Fibroblast of skin of right biceps (primary cell): ENCODE measurements around the gene SEMA3C.
A peak's percentile ranks its signal among the peaks of the same experiment; 100 is the strongest.
"Not testable (repeated sequence)": the region's sequence is repeated elsewhere in the genome, so short reads cannot be mapped to it uniquely, and the experiment has no call there.

Experiments used
- DNase-seq: peaks from one replicate; pipeline ENCODE4 v3.0.0-alpha.2; 2013

Gene SEMA3C

GRCh38 chr7:80918909-80919721 is at the start of gene SEMA3C:
SEMA3C (minus strand) TSS chr7:80919051; CDS start chr7:80916781, 2,270 bp downstream.
- peak; percentile 92 for DNase-seq

- DNase-seq = no peak
Observed at GRCh38 chr7:80968606-80969005, 49.8 kb upstream of the SEMA3C start.

- DNase-seq = peak; percentile 31
Observed at GRCh38 chr7:80967917-80968297, 49.1 kb upstream of the SEMA3C start.

GRCh38 chr7:80967071-80967916 is 48.4 kb upstream of the SEMA3C start:
- peak; percentile 43 for DNase-seq

DNA sequence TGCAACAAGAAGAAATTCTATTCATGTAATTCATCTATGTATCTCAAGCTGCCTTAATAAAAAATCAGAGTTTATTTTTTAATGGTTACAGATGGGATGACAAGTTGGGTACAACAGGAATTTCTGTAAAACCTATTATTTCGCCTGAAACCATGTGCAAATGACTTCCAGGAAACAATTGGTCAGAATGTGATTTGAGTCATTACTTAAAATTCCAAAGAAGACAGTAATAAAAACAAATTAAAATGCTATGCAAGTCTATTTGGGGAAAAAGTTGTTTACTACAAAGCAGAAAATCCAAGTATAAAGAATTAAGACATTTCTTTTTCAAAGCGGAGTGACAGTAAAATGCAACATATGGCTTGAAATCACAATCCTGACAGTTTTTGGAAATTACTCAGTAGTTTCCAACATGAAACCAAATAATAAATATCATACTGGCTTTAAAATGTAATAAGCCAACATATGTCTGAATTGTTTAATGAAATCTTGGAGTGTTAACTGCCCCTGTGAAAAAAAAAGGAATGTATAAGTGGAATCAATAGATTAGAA is 41.5 kb upstream of the SEMA3C start:
- DNase-seq = peak; percentile 66

GRCh38 chr7:80957226-80957777 is 38.5 kb upstream of the SEMA3C start:
- DNase-seq = no peak

GRCh38 chr7:80954191-80954590 is 35.3 kb upstream of the SEMA3C start:
- DNase-seq = no peak

GRCh38 chr7:80950550-80950967 is 31.7 kb upstream of the SEMA3C start:
- peak; percentile 65 for DNase-seq

DNA sequence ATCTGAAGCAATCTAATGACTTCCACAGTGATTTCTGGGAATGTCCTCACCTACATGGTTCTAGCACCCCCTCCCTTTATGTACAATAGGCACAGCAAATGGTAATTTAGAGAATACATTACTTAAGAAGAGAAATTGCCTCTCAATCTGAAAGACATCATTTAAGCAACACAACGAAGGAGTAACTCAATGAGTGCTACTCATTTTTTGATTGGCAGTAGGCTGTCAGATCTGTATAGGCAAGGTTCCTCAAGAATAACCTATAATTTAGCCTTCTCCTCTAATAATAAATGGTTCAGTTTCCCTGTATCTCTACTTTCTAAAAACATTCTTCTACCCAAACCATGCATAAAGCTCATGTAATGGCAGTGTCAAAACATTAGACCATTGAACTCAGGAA is 30.6 kb upstream of the SEMA3C start:
- DNase-seq = no peak

DNA sequence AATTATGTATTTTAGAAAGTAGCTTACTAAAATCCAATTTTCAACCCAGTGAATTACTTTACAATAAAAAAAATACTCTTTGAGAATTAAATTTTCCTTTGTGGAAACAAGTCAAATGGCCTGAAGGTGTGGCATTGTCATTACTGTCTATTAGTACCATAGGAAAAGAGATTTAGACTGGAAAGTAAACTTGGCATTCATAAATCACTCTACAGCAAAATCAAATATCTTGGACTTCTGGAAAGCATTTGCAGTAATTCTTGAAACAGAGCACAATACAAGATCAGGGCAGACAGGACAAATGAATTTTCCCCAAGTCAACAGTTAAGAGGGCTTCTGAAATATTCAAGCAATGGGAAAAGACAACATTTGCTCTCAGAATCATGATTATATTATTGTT is 28.0 kb upstream of the SEMA3C start:
- no peak for DNase-seq

DNA sequence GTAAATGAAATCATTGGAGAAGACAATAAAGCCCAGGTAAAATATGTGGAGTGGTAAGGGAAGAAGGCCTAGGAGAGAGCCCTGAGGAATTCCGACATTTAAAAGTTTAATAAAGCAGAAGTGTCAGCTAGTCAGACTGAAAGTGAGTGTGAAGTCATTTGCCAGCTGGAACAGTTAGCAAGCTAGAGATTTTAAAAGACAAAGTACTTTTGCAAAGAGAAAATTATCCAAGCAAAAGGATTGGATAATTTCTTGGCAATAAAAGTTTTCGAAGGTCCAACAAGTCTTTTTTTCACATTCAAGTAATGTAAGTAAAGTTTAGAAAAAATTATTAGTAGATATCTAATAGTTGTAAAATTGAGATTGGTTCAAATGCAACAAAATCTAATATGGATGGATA is 27.1 kb upstream of the SEMA3C start:
- no peak for DNase-seq

- no peak for DNase-seq
Observed at GRCh38 chr7:80943342-80943741, 24.5 kb upstream of the SEMA3C start.

DNA sequence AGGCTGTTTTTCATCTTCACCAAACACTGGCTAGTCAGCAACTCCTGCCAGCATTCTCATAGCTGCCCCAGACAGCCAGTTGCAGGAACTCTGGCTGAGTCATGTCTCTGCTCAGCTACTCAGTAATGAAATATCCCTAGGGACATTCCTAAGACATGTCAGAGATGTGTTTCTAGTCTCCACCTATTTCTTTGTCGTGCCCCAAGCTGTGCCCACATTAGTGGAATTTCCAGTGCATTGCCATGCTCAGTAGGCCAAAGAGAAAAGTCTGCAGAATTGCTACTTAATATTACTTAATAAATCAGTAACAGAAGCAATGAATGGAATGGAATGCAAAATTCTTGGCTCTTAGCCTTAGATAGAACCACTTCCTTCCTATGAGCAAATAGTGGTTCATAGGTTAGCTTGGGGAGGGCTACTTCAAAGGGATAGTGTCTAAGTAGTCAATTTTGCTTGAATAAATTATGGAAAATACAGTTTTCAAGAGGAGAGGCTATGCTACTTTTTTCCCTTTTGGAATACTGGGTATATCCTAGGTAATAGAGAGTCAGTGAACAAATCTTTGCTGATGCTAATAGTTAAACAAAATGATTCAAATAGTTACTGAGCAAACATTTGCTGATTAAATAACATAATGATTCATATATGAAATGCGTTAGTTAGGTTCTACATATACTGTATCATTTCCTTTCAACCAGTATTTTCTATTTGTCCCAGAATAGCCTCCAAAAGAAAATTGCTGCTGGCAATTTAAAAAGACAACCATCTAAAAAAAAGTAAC is 23.6 kb upstream of the SEMA3C start:
- DNase-seq = peak; percentile 98

DNA sequence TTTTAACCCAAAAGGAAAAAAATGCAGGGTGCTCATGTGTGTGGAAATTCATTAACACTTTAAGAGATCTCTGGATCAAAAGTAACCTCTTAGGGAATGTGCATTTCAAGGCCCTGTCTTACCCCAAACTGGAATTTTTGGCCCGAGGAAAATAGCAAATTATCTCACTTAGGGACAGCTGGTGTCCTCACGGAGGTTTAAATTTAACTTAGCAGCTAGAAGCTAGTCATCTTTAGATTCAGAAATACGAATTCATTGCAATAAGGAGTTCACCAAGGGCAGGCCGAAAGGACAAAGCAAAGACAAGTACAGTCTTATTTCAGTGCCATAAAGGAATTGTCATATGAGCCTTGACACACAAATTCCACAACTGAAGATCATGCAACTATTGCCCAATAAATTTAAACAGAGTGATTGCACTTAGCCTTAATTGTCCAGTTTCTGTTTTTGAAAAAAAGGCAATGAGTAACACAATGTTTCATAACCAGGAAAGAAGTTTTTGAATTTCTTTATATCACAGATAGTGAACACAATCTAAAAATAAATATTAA is 22.4 kb upstream of the SEMA3C start:
- peak; percentile 72 for DNase-seq

GRCh38 chr7:80940539-80941207 is 21.8 kb upstream of the SEMA3C start:
- DNase-seq = no peak

GRCh38 chr7:80937336-80937735 is 18.5 kb upstream of the SEMA3C start:
- DNase-seq = no peak

DNA sequence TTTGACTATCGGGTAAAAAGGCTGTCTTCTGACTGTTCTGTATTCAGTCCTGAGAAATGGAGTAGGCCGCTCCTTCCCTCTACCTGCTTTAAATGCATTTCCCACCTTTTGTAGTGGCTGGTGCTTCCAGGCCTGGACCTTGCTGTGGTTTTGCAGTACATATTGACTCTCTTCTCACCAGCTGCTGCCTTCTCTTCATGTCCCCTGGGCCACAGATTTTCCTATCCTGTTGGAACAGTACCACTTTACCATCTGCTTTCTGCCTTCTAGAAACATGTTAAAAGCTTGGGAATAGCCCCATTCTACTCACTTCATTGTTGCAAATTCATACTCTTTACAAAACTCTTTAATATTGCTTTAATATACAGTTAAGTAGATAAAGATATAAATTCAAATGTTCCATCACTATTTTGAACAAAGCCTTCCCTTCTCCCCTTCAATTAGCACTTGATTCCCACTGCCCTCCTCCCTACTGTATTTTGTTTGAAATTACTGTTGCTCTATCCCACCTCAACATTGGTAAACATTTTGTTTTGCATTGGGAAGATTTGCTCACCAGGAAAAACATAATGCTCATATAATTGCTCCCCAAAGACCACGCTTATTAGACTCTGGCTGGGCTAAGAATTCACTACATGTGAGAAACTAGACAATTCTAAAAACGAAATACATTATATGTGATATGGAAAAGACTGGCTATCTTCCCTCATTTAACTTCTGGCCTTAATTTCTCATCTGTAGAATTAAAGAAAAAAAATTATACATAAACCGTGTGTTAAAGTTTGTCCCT is 17.3 kb upstream of the SEMA3C start:
- no peak for DNase-seq

DNA sequence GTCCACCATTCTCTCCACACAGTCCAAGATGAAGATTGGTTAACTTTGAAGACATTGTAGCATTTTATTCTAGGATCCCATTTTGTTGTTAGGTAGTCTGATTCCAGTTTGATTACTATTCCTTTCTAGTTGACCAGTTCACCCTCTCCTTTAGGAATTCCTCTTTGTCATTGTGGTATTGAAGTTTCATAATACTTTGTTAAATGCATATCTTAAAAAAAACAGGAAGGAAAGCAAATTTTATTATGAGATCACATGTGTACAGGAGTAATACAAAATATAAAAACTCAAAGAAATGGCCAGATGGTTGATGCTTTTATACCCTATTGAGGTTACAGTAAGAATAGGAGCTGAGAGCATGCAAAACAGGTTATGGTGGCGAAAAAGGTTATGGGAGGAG is 15.5 kb upstream of the SEMA3C start:
- no peak for DNase-seq

- no peak for DNase-seq
Observed at GRCh38 chr7:80932536-80932935, 13.7 kb upstream of the SEMA3C start.

DNA sequence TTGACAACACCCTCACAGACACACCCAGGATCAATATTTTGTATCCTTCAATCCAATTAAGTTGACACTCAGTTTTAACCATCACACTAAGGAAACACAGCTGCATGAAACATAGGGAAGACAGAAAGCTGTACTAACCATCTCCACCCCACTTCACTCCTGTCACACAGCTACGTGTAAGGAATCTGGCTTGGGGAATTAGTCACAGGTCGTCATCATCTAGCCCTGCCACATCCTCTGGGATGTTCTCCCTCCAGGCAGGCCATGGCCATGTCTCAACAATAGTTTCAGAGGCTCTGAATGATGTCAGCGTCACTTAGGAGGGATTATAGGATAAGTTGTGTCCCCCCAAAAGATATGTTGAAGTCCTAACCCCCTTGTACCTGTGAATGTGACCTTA is 10.8 kb upstream of the SEMA3C start:
- peak; percentile 65 for DNase-seq

DNA sequence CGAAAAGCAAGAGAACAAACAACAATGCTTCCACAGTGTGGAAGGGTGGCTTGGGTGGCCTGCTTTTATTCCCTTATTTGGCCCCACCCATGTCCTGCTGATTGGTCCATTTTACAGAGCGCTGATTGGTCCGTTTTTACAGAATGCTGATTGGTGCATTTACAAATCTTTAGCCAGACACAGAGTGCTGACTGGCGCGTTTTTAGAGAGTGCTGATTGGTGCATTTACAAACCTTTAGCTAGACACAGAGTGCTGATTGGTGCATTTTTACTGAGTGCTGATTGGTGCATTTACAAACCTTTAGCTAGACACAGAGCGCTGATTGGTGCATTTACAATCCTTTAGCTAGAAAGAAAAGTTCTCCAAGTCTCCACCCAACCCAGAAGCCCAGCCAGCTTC is 8.1 kb upstream of the SEMA3C start:
- not testable (repeated sequence) for DNase-seq
